GM23248 (cell line): ENCODE data around the gene COX4I1.

Experiments used
- EZH2 ChIP-seq: fragments of 200-600 bp; sonication (generic); IDR thresholded peaks from 2 replicates; pipeline ENCODE4 v1.6.1; 2018; ENCODE audit warnings: antibody characterized with exemption, mild to moderate bottlenecking; ENCODE audit not compliant: insufficient read depth, poor library complexity, severe bottlenecking
- EZH2phosphoT487 ChIP-seq: fragments of 200-600 bp; sonication (generic); IDR thresholded peaks from 2 replicates; pipeline ENCODE4 v1.6.1; 2018; ENCODE audit warnings: antibody characterized with exemption, moderate library complexity, mild to moderate bottlenecking, low read depth; ENCODE audit not compliant: insufficient read depth

- TF ChIP-seq EZH2 (no peak), EZH2phosphoT487 (no peak)
These were observed 25.4 kb upstream of the COX4I1 start for GRCh38 chr16:85774136-85774535.
